ENCODE results near the gene RABL2A. TPM values are rescaled to one million over a fixed set of nuclear protein-coding genes. Genes with fewer than 3 reads are reported as not detected.
"Not testable (repeated sequence)": the region's sequence is repeated elsewhere in the genome, so short reads cannot be mapped to it uniquely, and the experiment has no call there.

Gene RABL2A
- total RNA-seq, 1 donor from 2014 or later: 28.9 TPM

GRCh38 chr2:113609822-113610221 lies 17.2 kb upstream of the RABL2A start:
- DNase-seq (ENCODE audit: low spot score): not testable (repeated sequence)

DNA sequence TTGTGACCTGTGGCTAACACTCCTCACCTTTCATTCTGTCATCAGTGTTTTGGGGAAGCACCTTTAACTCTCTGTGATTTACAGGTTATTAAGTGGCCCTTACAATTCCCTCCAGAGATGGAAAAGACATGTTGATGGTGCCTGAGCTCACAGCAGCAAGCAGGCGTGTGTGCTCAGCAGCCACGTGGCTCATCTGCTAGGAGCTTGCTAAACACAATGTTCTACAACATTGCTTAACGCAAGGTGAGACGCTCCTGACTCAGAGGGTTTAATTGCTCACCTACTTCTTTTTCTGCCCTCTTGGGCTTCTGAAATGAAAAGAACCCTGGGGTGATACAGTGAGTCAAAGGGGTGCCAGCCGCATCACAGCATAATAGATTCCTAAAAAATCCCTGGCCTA lies 6.1 kb upstream of the RABL2A start:
- DNase-seq (ENCODE audit: low spot score): not testable (repeated sequence)

GRCh38 chr2:113625906-113626305 lies 1.2 kb upstream of the RABL2A start:
- DNase-seq (ENCODE audit: low spot score): not testable (repeated sequence)

DNA sequence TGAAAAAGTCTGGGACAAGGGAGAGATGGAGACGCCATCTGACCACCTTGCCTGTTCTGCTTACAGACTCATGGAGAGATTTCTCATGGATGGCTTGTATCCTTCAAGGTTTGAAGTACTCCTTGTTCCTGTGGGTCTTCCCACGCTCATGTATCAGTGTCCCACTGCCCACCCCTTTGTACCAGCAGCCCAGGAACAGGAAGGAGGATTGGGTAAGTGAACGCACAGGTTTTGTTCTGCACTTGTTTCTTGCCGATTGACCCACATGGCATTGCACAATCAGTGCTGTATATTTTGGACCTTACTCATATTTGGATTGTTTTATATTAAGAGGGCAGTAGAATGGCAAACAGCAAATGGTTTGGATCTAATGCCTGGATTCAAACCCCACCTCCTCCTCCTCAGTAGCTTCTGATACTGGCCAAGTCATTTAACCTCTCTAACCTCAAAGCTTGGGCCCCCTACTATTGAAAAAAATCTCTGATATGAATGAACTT lies 5.8 kb downstream of the RABL2A start:
- not testable (repeated sequence) for DNase-seq (ENCODE audit: low spot score)

- DNase-seq (ENCODE audit: low spot score): not testable (repeated sequence)
Measured at GRCh38 chr2:113635358-113635757, 8.3 kb downstream of the RABL2A start.

- DNase-seq (ENCODE audit: low spot score): not testable (repeated sequence)
Measured at GRCh38 chr2:113636226-113636625, 9.2 kb downstream of the RABL2A start.

- not testable (repeated sequence) for DNase-seq (ENCODE audit: low spot score)
Measured at GRCh38 chr2:113638084-113638483, 11.0 kb downstream of the RABL2A start.

GRCh38 chr2:113646217-113646616 lies 19.2 kb downstream of the RABL2A start:
- not testable (repeated sequence) for DNase-seq (ENCODE audit: low spot score)

- DNase-seq (ENCODE audit: low spot score): not testable (repeated sequence)
Measured at GRCh38 chr2:113650834-113651815, 24.1 kb downstream of the RABL2A start.

- DNase-seq (ENCODE audit: low spot score): not testable (repeated sequence)
Measured at GRCh38 chr2:113652599-113652998, 25.5 kb downstream of the RABL2A start.

GRCh38 chr2:113656031-113656624 lies 29.1 kb downstream of the RABL2A start:
- not testable (repeated sequence) for DNase-seq (ENCODE audit: low spot score)

GRCh38 chr2:113657735-113658134 lies 30.7 kb downstream of the RABL2A start:
- DNase-seq (ENCODE audit: low spot score): not testable (repeated sequence)

GRCh38 chr2:113663285-113664060 lies 36.4 kb downstream of the RABL2A start:
- DNase-seq (ENCODE audit: low spot score): not testable (repeated sequence)

DNA sequence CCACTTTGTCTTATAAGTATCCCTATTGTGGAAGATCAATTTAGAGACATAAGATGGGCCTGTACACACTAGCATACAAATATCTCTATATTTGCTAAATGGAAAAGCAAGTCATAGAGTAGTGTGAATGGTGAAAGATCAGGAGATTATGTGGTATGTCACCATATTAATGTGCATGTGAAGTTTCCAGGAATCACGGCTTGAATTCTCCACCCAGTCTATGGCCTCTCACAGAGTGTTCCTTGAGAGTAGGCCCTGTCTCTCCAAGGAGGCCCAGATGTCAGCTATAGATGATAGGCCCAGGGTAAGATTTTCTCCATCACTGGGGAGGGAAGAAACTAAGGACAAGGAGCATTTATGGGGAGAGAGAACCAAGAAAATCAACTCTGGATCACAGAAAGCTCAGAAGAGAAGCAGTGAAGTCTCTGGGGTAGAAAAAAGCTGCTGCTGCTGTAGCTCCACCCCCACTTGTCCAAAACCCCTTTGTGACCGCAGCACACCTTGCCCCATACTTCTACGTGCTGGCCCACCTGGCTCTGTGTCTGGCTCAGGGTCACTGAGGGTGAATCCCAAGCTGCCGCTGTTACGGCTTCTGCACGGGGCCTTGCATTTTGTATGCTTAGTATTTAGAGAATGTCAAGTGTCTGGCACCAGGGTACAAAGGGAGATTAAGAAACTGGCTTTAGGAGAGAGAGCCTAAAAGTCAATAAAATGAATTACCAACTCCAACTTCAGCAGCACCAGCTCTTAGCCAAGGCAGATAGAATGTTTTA lies 37.9 kb downstream of the RABL2A start:
- DNase-seq (ENCODE audit: low spot score): not testable (repeated sequence)

- not testable (repeated sequence) for DNase-seq (ENCODE audit: low spot score)
Measured at GRCh38 chr2:113669013-113669412, 41.9 kb downstream of the RABL2A start.

- DNase-seq (ENCODE audit: low spot score): no peak
Measured at GRCh38 chr2:113672326-113672932, 45.4 kb downstream of the RABL2A start.

DNA sequence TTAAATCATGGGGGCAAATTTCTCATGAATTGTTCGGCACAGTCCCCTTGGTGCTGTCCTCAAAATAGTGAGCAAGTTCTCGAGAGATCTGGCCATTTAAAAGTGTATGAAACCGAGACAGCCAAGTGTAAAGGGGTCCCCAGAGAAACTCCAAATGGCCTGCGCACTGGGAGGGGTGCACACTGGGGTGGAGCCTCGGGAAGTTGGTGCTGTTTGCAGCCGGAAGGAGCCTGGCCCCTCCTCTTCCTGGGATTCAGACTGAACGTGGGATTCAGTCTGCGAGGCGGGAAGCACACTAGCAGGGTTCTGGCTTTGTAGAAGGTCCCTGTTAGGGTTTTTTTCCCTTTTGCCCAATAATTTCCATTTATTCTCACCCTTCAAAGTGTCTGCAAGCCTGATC lies 48.8 kb downstream of the RABL2A start:
- no peak for DNase-seq (ENCODE audit: low spot score)

DNA sequence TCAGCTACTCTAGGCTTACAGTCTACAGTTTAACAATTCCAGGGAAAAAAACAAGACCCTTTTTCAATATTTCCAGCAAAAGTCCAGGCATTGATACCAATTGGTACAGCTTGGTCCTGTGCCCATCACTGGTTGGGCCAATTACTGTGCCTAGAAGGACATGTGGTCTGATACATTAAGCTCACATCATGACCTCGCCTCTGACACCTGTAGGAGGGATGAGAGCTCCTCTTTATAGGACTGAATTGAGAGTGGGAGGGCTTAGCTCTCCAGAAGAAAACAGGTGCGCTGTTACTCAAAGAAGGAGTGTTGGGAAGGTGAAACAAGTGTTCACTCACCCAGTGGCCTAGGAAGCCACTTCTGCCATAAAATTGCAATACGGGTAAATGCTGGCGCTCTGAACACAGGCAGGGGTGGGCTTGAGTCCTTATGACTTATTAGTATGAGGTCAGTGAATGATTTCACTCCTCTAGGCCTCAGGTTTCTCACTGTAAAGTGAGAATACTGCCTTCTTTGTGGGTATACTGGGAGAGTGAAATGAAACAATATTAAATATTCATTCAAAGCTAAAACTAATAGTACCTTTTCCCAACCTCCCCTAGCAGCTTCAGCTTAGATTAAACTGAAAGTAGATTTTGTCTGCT lies 49.7 kb downstream of the RABL2A start:
- DNase-seq (ENCODE audit: low spot score): no peak

- DNase-seq (ENCODE audit: low spot score): no peak
Measured at GRCh38 chr2:113677330-113677729, 50.3 kb downstream of the RABL2A start.

DNA sequence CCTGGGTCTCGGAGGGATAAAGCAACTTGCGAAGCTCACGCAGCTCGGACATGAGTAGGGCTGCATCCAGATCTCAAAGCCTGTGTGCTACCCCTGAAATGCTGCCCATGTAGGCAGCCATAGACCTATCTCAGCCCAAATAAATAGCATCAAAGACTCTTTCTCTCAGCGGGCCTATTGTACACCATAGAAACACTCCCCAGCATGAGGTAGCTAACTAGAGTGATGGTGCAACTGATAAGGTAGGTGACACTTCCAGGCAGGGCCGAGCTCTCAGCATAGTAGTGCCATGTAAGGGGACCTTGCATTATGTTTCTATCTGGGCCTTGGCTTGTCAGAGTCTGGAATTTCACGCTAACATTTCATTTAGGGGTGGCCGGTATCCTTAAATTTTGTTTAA lies 52.4 kb downstream of the RABL2A start:
- DNase-seq (ENCODE audit: low spot score): no peak

All from mucosa of gallbladder (tissue), 1 donor.